Upper lobe of right lung (tissue), 1 donor: ENCODE results near the gene SPIRE1. TPM values are rescaled to one million over a fixed set of nuclear protein-coding genes. Genes with fewer than 3 reads are reported as not detected.

Source experiments
- ATAC-seq: fragments of 200-7000 bp; cut with Tn5 transposase; one replicate; pipeline ENCODE4 v1.9.1; 2020; ENCODE audit warnings: mild to moderate bottlenecking, moderate library complexity
- DNase-seq: peaks from one replicate; pipeline ENCODE4 v3.0.0-alpha.2; 2020
- H3K27ac ChIP-seq: fragments of 200-600 bp; one replicate; pipeline ENCODE4 v1.8.0; 2022
- H3K27me3 ChIP-seq: fragments of 200-600 bp; one replicate; pipeline ENCODE4 v1.8.0; 2022; ENCODE audit warnings: mild to moderate bottlenecking
- H3K36me3 ChIP-seq: fragments of 200-600 bp; one replicate; pipeline ENCODE4 v1.8.0; 2022
- H3K4me1 ChIP-seq: fragments of 200-600 bp; one replicate; pipeline ENCODE4 v1.8.0; 2022
- H3K4me3 ChIP-seq: fragments of 200-600 bp; one replicate; pipeline ENCODE4 v1.8.0; 2022; ENCODE audit warnings: mild to moderate bottlenecking
- H3K9me3 ChIP-seq: fragments of 200-600 bp; one replicate; pipeline ENCODE4 v1.8.0; 2022
- CTCF ChIP-seq: fragments of 200-600 bp; IDR thresholded peaks from one replicate; pipeline ENCODE4 v1.8.0; 2022; ENCODE audit warnings: antibody characterized with exemption
- intact Hi-C: fragments of 100-400 bp; cut with DNase I; formaldehyde crosslinking; loops from one replicate; pipeline ENCODE4 v1.11.0; 2022
- total RNA-seq: library from RNA; stranded (reverse); fragmentation: NEBNext Ultra II Directional; extraction: Animal tissue kit (Norgen Biotek cat#: 25700); gene quantifications from one replicate; pipeline ENCODE4 v1.2.1, GENCODE V29; 2021
- donor health status: DM: no; HTN: yes; CAD: no; lungs with severe emphysema.

The SPIRE1 gene
- total RNA-seq, 1 donor from 2014 or later: 48.2 TPM

GRCh38 chr18:12429556-12429955, 228.4 kb downstream of the SPIRE1 start:
- H3K9me3 ChIP-seq: no peaks in the 10 kb centered on the region
- ATAC-seq: no peak
- TF ChIP-seq CTCF: no peak
- H3K4me1 ChIP-seq: no peaks in the 10 kb centered on the region
- H3K36me3 ChIP-seq: no peaks in the 10 kb centered on the region
- intact Hi-C loops: no loop called here
- H3K4me3 ChIP-seq: no peak overlapping the region
- no peak for DNase-seq
- no peak overlapping the region for H3K27ac ChIP-seq
- no peaks in the 10 kb centered on the region for H3K27me3 ChIP-seq

GRCh38 chr18:12428923-12429322, 229.0 kb downstream of the SPIRE1 start:
- no peaks in the 10 kb centered on the region for H3K4me1 ChIP-seq
- intact Hi-C loops: no loop called here
- no peak overlapping the region for H3K4me3 ChIP-seq
- peak; percentile 60 for DNase-seq
- no peaks in the 10 kb centered on the region for H3K36me3 ChIP-seq
- no peak for TF ChIP-seq CTCF
- no peak for ATAC-seq
- H3K27me3 ChIP-seq: no peaks in the 10 kb centered on the region
- no peaks in the 10 kb centered on the region for H3K9me3 ChIP-seq
- no peak overlapping the region for H3K27ac ChIP-seq

- no peak for TF ChIP-seq CTCF
- no peak for DNase-seq
- no peaks in the 10 kb centered on the region for H3K27me3 ChIP-seq
- no peak overlapping the region for H3K27ac ChIP-seq
- intact Hi-C loops: no loop called here
- no peaks in the 10 kb centered on the region for H3K4me1 ChIP-seq
- H3K4me3 ChIP-seq: no peak overlapping the region
- no peaks in the 10 kb centered on the region for H3K9me3 ChIP-seq
- no peaks in the 10 kb centered on the region for H3K36me3 ChIP-seq
- ATAC-seq: no peak
Observed at GRCh38 chr18:12426924-12427323, 231.0 kb downstream of the SPIRE1 start.

- Histone ChIP-seq H3K27ac (no peak overlapping the region), H3K9me3 (no peaks in the 10 kb centered on the region), H3K4me1 (no peaks in the 10 kb centered on the region), H3K36me3 (no peaks in the 10 kb centered on the region), H3K27me3 (no peaks in the 10 kb centered on the region), H3K4me3 (no peak overlapping the region)
- intact Hi-C loops: no loop called here
- DNase-seq: no peak
- ATAC-seq: no peak
- TF ChIP-seq CTCF: no peak
Observed at GRCh38 chr18:12424252-12424651, 233.7 kb downstream of the SPIRE1 start.

DNA sequence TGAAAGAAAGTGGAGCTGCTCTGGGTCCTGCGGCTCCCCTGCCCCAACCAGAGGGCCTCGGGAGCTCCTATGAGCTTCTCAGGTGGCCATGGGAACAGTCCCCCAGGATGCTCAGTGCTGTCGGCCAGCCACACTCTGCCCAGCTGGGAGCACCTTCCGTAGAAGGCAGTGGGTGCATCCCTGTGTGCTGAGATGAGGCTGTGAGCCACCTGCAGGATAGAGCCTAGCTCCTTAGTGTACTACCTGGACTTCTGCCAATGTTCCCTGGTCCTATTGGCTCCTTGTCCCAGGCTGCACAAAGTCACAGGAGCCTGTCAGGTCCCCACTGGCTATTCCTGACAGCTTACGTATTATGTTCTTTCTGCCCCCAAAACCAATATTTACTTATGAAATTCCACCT, 234.1 kb downstream of the SPIRE1 start:
- ATAC-seq (no peak), DNase-seq (peak; percentile 35)
- Histone ChIP-seq H3K27ac (no peak overlapping the region), H3K4me1 (no peaks in the 10 kb centered on the region), H3K27me3 (no peaks in the 10 kb centered on the region), H3K36me3 (no peaks in the 10 kb centered on the region), H3K9me3 (no peaks in the 10 kb centered on the region), H3K4me3 (no peak overlapping the region)
- no peak for TF ChIP-seq CTCF
- intact Hi-C loops: no loop called here

GRCh38 chr18:12423393-12423792, 234.5 kb downstream of the SPIRE1 start:
- intact Hi-C loops: no loop called here
- TF ChIP-seq CTCF: no peak
- no peak for ATAC-seq
- Histone ChIP-seq H3K36me3 (no peaks in the 10 kb centered on the region), H3K27ac (no peak overlapping the region), H3K4me3 (no peak overlapping the region), H3K4me1 (no peaks in the 10 kb centered on the region), H3K27me3 (no peaks in the 10 kb centered on the region), H3K9me3 (no peaks in the 10 kb centered on the region)
- peak; percentile 46 for DNase-seq
